Activated naive CD8-positive, alpha-beta T cell treated with anti-CD3 and anti-CD28 coated beads, Interleukin-2, amount 50 U/mL, for 16 hours (primary cell): ENCODE data around the gene SH2D4B.

Experiments
- DNase-seq: peaks from one replicate; pipeline ENCODE4 v3.0.0-alpha.2; 2020; ENCODE audit warnings: low read depth, low spot score

The SH2D4B gene

GRCh38 chr10:80504158-80504811 lies 33.4 kb upstream of the SH2D4B start:
- DNase-seq = no peak

- no peak for DNase-seq
Measured at GRCh38 chr10:80504897-80505465, 32.7 kb upstream of the SH2D4B start.

DNA sequence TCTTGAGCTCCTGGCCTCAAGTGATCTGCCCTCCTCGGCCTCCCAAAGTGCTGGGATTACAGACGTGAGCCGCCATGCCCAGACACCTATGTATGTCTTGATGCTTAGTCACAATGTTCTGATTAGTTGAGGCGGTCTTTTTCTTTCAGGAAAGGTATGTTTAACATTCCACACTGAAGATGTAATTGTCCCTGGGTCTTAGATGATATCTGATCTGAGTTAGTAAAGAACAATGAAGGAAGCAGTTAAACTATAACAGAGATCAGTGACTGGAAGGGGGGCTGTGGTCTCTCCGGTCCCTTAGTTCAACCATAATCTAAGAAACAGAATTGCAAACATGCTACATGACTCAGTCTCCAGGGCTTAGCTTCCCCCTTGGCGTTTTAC lies 31.5 kb upstream of the SH2D4B start:
- no peak for DNase-seq

DNA sequence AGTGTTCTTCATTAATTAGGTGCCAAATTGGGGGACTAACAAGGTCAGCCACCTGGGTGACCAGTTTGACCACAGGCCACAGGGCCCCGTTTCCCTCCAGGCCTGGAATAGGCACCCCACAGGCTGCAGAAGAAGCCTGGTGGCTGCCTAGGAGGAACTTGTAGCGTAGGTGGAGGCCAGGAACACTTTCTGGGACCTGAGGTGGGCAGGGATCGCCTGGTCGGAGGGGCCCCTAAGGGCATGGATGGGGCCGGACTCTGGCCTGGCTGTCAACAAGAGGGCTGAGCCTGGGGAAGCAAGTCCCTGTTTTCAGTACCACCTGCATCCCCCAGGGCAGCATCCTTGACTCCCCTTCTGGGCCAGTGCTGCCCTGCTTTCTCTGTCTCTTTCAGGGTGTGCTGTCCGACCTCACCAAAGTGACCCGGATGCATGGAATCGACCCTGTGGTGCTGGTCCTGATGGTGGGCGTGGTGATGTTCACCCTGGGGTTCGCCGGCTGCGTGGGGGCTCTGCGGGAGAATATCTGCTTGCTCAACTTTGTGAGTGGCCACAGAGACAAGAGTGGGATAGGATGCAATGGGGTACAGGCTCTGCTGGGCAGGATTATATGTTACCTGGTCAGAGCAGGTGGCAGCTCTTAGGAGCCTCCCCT lies 30.7 kb upstream of the SH2D4B start:
- no peak for DNase-seq

GRCh38 chr10:80509108-80509402 lies 28.6 kb upstream of the SH2D4B start:
- DNase-seq = no peak

DNA sequence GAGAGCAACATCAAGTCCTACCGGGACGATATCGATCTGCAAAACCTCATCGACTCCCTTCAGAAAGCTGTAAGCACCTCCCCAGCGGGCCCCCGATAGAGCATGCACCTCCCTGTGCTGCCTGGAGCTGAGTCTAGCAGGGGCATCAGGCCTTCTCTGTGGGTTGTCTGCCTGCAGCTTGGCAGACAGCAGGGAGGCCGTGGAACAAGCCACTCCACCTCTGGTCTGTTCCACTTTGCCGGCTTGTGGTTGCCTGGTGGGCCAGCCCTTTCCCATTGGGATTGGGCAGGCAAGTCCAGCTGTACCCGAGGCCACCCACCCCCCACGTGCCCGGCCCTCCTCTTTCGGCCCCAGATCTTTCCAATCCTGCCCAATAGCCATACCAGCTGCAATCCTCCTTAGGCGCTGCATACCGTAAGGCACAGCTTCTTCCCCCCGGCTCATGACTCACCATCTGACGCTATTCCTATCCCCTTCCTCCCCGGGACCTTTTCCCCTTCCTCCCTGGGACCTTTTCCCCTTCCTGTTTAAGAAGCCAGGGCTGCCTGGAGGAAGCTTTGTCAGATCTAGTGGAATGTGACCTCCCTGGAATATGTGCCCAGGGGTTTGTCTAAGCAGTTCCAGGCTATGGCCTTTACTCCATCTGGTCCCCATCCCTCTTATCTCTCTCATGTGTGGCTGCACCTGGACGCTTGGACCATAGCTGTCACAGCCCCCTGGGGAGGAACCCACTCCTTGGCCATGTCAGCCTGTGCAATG lies 28.1 kb upstream of the SH2D4B start:
- no peak for DNase-seq

DNA sequence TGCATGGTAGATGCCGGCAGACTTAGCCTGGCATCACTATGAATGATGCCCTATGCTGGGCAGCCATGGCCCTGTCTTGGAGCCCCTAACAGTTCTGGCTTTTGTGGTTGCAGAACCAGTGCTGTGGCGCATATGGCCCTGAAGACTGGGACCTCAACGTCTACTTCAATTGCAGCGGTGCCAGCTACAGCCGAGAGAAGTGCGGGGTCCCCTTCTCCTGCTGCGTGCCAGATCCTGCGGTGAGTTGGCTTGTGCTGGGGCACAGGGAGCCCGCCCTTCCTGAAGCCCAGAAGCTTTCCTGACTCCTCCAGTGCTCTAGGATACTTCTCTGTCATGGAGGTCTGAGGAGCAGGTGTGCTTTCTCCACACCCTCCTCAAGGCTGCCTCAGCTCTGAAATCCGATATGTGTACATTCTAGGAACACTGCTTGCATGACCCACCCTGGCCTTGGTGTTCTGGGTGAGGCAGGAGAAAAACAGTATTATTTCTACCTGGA lies 25.6 kb upstream of the SH2D4B start:
- DNase-seq = no peak

DNA sequence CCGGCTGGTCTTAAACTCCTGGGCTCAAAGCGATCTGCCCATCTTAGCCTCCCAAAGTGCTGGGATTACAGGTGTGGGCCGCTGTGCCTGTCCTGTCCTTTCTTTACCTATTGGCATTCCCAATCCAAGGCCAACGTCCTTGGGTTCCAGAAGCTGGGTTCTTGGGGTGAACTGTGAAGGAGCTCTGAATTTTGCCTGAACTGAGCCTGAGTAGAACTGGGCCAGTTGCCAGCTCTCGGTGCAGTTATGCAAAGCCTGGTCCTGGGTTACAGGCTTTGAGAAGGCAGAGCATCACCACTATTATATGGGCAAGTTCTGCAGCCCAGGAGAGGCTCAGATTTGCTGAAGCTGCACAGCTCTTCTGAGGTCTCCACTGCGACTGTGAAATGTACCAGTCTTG lies 24.6 kb upstream of the SH2D4B start:
- no peak for DNase-seq

GRCh38 chr10:80515511-80515910 lies 22.2 kb upstream of the SH2D4B start:
- DNase-seq = no peak

DNA sequence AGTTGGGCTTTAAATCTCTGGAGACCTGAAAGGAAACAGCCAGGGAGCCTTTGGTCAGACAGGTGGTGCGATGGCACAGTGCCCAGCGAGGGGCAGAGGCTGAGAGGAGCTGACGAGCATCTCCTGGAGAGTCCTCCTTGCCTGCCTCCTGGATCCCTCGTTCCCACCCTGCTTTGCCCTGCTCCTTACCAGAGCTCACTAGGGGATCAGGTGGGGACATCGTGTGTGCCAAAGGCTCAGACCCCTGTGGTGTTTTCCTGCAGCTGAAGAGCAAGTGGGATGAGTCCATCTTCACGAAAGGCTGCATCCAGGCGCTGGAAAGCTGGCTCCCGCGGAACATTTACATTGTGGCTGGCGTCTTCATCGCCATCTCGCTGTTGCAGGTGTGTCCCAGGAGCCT lies 21.8 kb upstream of the SH2D4B start:
- DNase-seq = no peak

GRCh38 chr10:80516506-80517075 lies 21.1 kb upstream of the SH2D4B start:
- no peak for DNase-seq

DNA sequence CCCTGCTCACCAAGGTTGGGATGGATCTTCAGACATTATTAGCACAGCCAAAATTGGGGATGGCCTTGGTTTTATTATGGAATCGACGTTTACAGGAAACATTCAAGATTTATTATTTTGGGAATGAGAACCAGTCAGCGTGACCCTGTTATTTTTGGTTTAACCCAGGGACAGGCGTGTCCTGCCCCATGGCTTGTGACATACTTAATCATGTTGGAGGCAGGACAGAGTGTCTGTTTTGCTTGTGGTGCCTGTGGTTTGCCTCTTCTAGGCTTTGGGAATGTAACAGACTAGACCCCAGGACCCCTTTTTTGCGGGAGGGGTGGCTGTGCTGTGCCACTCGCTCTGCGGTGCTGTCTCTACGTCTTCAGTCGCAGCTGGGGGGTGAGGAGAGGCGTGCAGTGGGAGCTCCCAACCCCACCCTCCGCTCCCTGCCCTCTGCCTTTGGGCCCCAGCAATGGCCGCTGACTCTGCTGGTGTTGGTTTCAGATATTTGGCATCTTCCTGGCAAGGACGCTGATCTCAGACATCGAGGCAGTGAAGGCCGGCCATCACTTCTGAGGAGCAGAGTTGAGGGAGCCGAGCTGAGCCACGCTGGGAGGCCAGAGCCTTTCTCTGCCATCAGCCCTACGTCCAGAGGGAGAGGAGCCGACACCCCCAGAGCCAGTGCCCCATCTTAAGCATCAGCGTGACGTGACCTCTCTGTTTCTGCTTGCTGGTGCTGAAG lies 20.1 kb upstream of the SH2D4B start:
- DNase-seq = no peak

- no peak for DNase-seq
Measured at GRCh38 chr10:80518143-80518806, 19.4 kb upstream of the SH2D4B start.

GRCh38 chr10:80518807-80519360 lies 18.8 kb upstream of the SH2D4B start:
- DNase-seq = no peak

DNA sequence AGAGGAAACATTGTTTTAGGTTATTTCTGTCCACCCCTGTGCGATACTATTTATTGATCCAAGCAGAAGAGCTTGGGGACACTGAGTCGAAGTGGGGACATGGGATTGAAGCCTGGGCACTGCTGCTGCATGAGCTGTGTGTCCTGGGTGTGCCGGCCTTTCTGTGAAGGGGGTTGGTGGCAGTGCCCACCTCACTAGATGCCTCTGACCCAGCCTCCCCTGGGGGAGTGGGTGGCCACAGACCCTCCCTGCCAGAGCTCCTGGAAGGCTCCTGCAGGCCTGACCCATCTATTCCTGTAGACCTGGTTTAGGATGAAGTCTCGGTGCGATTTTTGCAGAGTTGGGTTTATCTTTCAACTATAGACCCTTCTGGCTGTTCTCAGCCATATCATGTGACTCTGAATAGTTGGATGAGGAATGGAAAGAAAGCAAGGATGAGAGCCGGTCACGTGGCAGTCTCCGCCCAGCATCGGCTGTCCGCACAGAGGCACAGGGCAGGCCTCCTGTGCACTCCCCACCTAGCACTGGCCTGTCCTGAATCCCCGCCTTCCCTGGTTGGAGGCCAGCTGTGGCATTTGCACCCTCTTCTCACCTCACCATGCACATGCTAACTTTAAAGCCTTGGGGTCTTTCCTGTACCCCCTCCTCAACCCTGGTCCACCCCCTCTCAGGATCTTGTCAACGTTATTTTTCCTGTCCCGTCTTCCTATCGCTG lies 17.6 kb upstream of the SH2D4B start:
- DNase-seq = no peak

DNA sequence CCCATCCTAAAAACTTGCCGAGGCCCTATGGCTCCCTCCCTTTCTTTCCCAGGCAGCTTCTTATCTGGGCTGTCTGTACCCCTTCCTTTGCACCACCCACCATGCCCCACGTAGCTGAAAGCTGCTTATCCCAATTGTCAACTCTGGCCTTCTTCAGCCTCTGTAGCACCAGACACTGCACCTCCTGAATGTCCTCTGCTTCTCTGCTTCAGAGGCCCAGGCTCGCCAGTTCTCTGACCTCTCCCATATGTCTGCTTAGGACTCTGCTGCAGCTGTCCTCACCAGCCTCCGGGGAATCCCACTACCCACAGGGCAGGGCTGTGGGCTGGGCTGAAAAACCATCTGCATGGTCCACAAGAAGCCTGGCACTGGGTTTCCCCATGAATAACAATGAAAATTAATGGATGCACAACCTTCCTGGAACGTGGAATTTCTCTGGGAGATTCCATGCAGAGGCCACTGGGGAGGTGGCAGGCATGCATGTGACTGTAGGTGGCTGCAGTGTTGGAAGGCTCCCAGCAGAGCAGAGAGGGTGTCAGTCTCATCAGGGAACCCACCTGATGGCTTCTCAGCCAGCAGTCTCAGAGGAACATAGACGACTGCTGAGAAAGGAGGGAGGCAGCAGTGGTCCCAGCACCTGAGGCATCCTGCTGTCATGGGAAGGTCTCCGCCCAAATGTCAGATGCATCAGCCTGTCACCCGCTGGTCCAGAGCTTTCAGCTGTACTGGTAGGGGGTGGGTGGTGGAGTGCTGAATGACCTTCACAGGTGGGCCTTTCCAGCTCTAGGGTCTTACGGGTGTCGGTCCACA lies 16.8 kb upstream of the SH2D4B start:
- DNase-seq = no peak

DNA sequence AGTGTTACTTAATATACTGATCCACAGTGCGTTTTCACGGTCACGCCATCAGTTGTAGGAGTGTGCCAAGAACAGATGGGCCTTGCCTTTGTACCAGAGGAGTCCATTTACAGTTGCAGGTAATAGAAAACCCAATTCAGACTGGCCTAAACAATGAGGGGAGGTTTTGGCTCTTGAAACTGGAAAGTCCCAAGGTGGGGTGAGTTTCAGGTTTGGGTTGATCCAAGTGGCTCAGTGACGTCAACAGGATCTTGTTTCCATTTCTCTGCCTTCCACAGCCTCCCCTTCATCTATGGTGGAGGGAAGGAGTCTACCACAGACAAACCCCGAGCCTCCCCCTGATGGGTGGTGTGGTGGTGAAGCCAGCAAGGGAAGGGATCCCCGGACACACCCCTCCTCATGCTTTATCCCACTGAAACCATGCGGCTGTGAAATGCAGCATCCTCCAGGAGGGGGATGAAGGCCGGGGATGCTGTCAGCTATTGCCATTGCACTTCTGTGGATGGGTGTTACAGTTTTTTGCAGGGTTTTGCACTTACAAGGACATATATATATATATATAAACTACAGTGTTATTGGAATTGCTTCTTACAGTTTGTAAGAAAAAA lies 14.8 kb upstream of the SH2D4B start:
- no peak for DNase-seq

GRCh38 chr10:80523773-80524172 lies 13.9 kb upstream of the SH2D4B start:
- DNase-seq = no peak
